Amygdala (tissue), 56 donors: ENCODE data around the gene XIRP2.

Source experiments
- DNase-seq, 56 donors: peaks; one replicate each; lab custom pipeline; 2025; lab: John Stamatoyannopoulos, UW

Gene XIRP2

GRCh38 chr2:166924967-166925366, 36.7 kb downstream of the XIRP2 start:
- no peak for DNase-seq

DNA sequence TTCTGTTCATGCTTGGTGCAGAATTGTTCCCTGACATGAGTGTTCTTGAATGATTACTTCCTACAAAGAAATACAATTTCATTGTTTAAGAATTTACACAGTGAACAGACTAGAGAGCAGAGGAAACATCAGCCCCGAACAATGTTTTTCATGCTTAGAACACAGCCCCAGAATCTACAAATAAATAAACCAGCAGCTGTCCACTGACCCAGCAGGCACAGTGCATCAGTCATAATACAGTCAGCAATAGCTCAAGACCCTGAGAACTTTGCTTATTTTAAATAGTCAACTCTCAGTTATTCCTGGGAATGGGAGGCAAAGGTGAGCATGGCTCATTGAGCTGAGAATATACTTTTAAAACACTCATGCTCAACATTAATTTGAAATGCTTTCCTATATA, 38.4 kb downstream of the XIRP2 start:
- no peak for DNase-seq

GRCh38 chr2:166932032-166932431, 43.8 kb downstream of the XIRP2 start:
- DNase-seq, result no peak

GRCh38 chr2:166934817-166935216, 46.5 kb downstream of the XIRP2 start:
- DNase-seq, result no peak

- no peak for DNase-seq
These were observed 54.1 kb downstream of the XIRP2 start for GRCh38 chr2:166942377-166942776.

DNA sequence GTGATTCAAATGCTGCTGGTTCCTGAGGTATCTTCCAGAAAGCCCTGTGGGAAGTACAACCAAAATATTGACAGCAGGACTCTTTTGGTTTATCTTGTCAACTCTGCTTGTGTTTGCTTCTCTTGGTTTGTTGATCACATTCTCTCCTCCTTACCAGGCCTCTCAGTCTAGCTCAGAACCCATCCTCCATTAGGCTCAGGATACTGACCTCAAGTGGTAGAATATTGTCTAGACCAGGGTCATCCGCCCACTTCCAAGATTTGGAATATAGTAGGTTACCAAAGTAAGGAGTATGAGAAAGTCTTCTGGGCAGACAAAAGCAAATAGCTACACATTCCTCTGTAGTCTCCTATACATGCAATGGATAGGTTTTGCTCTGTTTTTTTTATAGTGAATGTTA, 56.6 kb downstream of the XIRP2 start:
- DNase-seq, result no peak

DNA sequence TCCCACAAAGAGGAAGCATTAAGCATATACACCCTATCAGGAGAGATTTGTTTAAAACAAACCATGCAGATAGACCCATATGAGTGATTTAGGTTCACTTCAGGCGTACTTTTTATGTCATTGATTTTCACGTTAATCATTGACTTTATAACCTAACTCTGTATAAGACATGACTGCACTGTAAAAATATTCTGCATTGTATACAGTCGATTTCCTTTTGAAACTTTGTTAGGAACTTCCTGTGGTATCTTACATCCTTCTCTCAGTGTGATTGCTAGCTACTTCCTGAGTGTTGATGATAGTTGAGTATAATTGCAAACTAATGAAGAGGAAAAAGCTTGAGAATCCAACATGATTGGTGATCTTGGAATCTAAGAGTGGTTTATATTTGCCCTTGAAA, 69.4 kb downstream of the XIRP2 start:
- no peak for DNase-seq

DNA sequence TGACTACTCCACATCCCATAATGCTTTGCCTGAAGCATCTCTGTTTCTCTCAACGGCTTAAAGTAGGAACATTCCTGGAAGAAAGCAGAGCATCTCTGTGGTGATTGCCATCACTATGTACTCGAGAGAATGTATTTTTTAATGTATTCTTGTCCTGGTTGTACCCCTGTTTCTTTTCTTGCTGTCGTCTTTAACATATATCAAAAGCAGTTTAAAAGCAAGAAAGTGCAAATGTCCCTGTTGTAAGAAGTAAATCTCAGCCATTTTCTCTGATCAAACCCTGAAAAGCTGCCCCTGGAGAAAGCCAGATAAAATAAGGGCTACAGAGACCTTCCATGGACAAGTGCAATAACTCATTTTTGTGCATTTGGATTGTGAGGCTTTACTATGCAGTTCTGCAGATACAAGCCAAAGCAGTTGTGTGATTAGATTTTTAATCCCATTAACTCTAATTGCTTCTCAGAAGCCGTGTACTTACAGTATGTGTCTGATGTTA, 70.8 kb downstream of the XIRP2 start:
- DNase-seq, result no peak

DNA sequence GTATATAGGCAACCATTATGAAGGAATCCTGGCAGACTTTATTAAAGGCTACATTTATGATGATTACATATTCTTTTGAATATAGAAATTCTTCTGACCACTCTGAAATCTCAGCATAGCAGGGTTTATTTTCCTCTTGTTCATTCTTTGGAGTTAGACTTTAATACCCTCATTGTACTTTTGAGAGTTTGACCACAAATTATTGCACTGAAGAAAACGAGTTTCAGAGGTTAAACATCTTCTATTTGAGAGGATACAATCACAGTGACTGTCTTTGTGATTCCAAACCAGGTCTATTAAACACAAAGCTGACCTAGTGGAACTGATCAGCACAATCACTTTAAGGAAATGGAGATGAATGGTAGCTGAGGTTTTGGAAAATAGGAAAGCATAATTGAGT, 71.3 kb downstream of the XIRP2 start:
- no peak for DNase-seq

GRCh38 chr2:166960702-166961270, 72.5 kb downstream of the XIRP2 start:
- DNase-seq, result no peak

DNA sequence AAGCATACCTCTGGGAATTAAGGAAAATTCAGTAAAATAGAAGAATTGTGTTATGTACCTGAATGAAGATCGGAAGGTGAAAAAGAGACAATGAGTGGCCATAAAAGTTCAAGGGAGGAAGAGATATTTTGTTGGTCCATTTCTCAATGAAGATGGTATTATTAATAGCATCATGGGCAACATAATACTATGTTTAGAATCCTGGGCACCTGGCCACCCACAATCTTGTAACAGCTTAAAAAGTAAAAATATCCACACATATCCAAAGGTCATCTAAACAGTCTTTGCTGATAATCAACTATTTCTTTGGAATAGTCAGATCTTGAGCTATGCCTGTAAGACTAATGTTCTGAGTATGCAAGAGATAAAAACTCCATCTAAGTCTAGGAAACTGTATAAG, 73.7 kb downstream of the XIRP2 start:
- no peak for DNase-seq

- DNase-seq, result no peak
These were observed 81.2 kb downstream of the XIRP2 start for GRCh38 chr2:166969486-166969885.

DNA sequence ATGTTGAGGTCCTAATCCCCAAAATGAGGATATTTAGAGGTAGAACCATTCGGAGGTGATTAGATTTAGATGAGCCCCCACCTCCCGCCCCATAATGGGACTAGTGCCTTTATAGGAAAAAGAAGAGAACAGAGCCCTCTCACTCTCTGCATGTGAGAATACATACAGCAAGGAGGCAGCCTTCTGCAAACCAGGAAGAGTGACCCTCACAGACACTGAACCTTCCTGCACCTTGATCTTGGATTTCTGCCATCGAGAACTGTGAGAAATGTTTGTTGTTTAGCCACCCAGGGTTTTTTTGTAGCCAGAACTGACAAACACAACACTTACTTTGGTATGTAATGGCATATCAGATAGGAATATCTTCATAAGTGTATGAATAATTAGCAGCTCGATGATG, 83.7 kb downstream of the XIRP2 start:
- DNase-seq, result no peak

- no peak for DNase-seq
These were observed 84.1 kb downstream of the XIRP2 start for GRCh38 chr2:166972418-166972817.

- DNase-seq, result no peak
These were observed 95.9 kb downstream of the XIRP2 start for GRCh38 chr2:166984188-166984587.

- DNase-seq, result no peak
These were observed 96.5 kb downstream of the XIRP2 start for GRCh38 chr2:166984797-166985196.

DNA sequence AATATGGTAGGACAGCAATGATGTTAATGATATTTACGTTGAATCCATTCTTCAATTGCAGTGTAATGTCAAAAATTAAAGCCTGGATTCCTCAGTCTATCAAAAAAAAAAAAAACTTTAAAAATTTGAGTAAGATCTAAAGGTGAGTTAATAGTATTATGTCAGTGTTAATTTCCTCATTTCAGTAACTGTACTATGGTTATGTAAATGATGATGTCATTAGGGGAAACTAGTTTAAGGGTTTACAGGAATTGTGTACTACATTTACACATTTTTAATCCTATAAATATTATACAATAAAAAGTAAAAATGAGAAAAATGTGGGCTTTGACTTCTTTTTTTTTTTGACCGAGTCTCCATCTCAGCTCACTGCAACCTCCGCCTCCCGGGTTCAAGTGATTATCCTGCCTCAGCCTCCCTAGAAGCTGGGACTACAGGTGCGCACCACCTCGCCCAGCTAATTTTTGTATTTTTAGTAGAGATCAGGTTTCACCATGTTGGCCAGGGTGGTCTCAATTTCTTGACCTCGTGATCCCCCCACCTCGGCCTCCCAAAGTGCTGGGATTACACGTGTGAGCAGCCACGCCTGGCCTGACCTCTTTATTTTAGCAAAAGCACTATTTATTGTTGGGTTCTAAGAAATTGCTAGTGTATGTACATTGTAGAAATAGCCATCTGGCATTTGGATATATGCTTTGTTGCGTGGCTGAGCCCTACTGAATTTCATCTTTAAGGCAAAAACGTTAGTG, 106.5 kb downstream of the XIRP2 start:
- DNase-seq, result no peak

- no peak for DNase-seq
These were observed 108.2 kb downstream of the XIRP2 start for GRCh38 chr2:166996465-166996864.

DNA sequence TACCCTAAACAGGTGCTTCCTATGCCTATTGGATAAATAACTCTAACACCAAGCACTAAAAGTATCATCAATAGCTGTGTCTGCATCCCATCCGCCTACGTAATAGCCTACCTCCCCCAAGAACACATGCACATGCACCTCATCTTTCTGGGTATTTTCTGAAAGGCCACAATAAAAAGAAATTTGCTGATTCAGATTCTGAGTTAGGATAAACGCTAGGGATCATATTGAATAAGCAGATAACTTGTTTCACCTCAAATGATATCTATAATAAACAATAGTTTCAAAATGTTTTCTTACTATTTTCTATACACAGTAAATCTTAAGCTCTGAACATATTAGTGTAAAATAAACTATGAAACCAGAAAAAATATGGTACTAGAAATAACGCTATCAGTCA, 112.9 kb downstream of the XIRP2 start:
- no peak for DNase-seq

DNA sequence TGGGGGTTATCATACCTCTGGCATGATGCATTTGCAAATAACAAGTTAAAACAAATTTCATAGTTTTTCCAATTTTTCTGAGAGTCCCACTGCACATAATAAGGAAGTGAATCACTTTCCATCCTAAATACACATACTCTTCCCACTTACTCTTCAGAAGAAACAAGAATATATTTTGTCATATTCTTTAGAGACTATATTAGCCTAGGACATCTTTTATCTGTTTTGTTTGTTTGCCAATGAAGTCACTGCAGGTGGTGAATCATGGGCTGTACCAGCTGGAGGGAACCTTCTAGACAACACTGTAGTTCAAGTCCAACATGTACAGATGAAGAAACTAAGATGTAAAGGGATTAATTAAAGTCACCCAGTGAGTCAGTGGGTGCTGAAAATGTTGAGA, 116.8 kb downstream of the XIRP2 start:
- DNase-seq, result no peak

- no peak for DNase-seq
These were observed 124.9 kb downstream of the XIRP2 start for GRCh38 chr2:167013227-167013626.

- no peak for DNase-seq
These were observed 127.5 kb downstream of the XIRP2 start for GRCh38 chr2:167015806-167016205.
